Activated CD8-positive, alpha-beta memory T cell treated with anti-CD3 and anti-CD28 coated beads, Interleukin-2, amount 50 U/mL, for 1 hour (primary cell): ENCODE results near the gene FOXP4.

ENCODE experiments used
- DNase-seq: peaks from one replicate; pipeline ENCODE4 v3.0.0-alpha.2; 2020; ENCODE audit errors: extremely low read depth

The FOXP4 gene

GRCh38 chr6:41625442-41625841 lies 79.3 kb downstream of the FOXP4 start:
- no peak for DNase-seq

GRCh38 chr6:41626022-41626421 lies 79.8 kb downstream of the FOXP4 start:
- no peak for DNase-seq

GRCh38 chr6:41626917-41627316 lies 80.7 kb downstream of the FOXP4 start:
- DNase-seq = no peak

GRCh38 chr6:41629128-41629527 lies 82.9 kb downstream of the FOXP4 start:
- DNase-seq = no peak

GRCh38 chr6:41630069-41630468 lies 83.9 kb downstream of the FOXP4 start:
- DNase-seq = no peak

GRCh38 chr6:41630946-41631345 lies 84.8 kb downstream of the FOXP4 start:
- DNase-seq = no peak

- DNase-seq = no peak
Observed at GRCh38 chr6:41633056-41633634, 87.0 kb downstream of the FOXP4 start.

GRCh38 chr6:41634657-41635056 lies 88.5 kb downstream of the FOXP4 start:
- no peak for DNase-seq

- DNase-seq = no peak
Observed at GRCh38 chr6:41635365-41635764, 89.2 kb downstream of the FOXP4 start.

GRCh38 chr6:41636833-41637193 lies 90.6 kb downstream of the FOXP4 start:
- DNase-seq = no peak

GRCh38 chr6:41637194-41638001 lies 91.2 kb downstream of the FOXP4 start:
- DNase-seq = no peak

GRCh38 chr6:41638002-41638934 lies 92.1 kb downstream of the FOXP4 start, which contains the start of gene MDFI:
Gene MDFI (plus strand): TSS chr6:41638468. CDS start chr6:41638750, 282 bp downstream.
- DNase-seq = no peak

GRCh38 chr6:41638935-41639808 lies 93.0 kb downstream of the FOXP4 start:
- DNase-seq = no peak

- no peak for DNase-seq
Observed at GRCh38 chr6:41639809-41640371, 93.7 kb downstream of the FOXP4 start.

- DNase-seq = no peak
Observed at GRCh38 chr6:41640426-41640825, 94.2 kb downstream of the FOXP4 start.

- no peak for DNase-seq
Observed at GRCh38 chr6:41641352-41641925, 95.3 kb downstream of the FOXP4 start.

GRCh38 chr6:41642090-41642959 lies 96.1 kb downstream of the FOXP4 start:
- DNase-seq = no peak

- DNase-seq = no peak
Observed at GRCh38 chr6:41642960-41643898, 97.0 kb downstream of the FOXP4 start.

GRCh38 chr6:41643899-41644269 lies 97.7 kb downstream of the FOXP4 start:
- no peak for DNase-seq
